Natural killer cell (primary cell): Measurements from ENCODE around the gene USP24. TPM values are rescaled to one million over a fixed set of nuclear protein-coding genes. Genes with fewer than 3 reads are reported as not detected.
A peak's percentile ranks its signal among the peaks of the same experiment; 100 is the strongest.

Source experiments
- ATAC-seq, 3 donors: fragments of 150-1000 bp in 2 of 3; fragments of 200-7000 bp in 1 of 3; cut with Tn5 transposase; 1 replicate in 1 of 3; 2 replicates in 2 of 3; pipeline ENCODE4 v1.10.0; 2021; ENCODE audit warnings: mild to moderate bottlenecking in 2 of 3, moderate library complexity in 2 of 3
- DNase-seq, 2 donors: peaks; one replicate each; pipeline versions ENCODE4 v3.0.0 to v3.0.0-alpha.2; 2013 to 2021; ENCODE audit warnings: mixed read lengths in 1 of 2
- H3K27ac ChIP-seq: one replicate; pipeline ENCODE4 v1.5.1; 2013; ENCODE audit warnings: mild to moderate bottlenecking, low read length
- H3K27me3 ChIP-seq: one replicate; pipeline ENCODE4 v1.6.1; 2013; ENCODE audit warnings: low read length; ENCODE audit not compliant: control insufficient read depth, insufficient read depth
- H3K36me3 ChIP-seq: one replicate; pipeline ENCODE4 v1.6.1; 2013; ENCODE audit warnings: low read length; ENCODE audit not compliant: control insufficient read depth, insufficient read depth
- H3K4me1 ChIP-seq: one replicate; pipeline ENCODE4 v1.6.1; 2013; ENCODE audit warnings: low read length; ENCODE audit not compliant: control insufficient read depth, insufficient read depth
- H3K4me3 ChIP-seq: one replicate; pipeline ENCODE4 v1.5.1; 2013; ENCODE audit warnings: low read length
- H3K9me3 ChIP-seq: one replicate; pipeline ENCODE4 v1.6.1; 2013; ENCODE audit warnings: low read length; ENCODE audit not compliant: control insufficient read depth, insufficient read depth
- H3K27ac Mint-ChIP-seq, 2 donors: one replicate each; pipeline ENCODE4 v1.8.0; 2022; ENCODE audit warnings: mild to moderate bottlenecking in 2 of 2, mixed read lengths in 2 of 2, moderate library complexity in 1 of 2
- H3K27me3 Mint-ChIP-seq, 2 donors: one replicate each; pipeline ENCODE4 v1.8.0; 2022; ENCODE audit warnings: low read depth in 2 of 2, mixed read lengths in 2 of 2
- H3K36me3 Mint-ChIP-seq: one replicate; pipeline ENCODE4 v1.8.0; 2022; ENCODE audit warnings: mixed read lengths
- H3K4me1 Mint-ChIP-seq, 2 donors: one replicate each; pipeline ENCODE4 v1.8.0; 2022; ENCODE audit warnings: mixed read lengths in 2 of 2
- H3K4me3 Mint-ChIP-seq: one replicate; pipeline ENCODE4 v1.8.0; 2022; ENCODE audit warnings: mild to moderate bottlenecking, moderate library complexity, mixed read lengths
- H3K9me3 Mint-ChIP-seq, 2 donors: one replicate each; pipeline ENCODE4 v1.8.0; 2022; ENCODE audit warnings: mixed read lengths in 2 of 2
- CTCF ChIP-seq: fragments of 200-600 bp; IDR thresholded peaks from one replicate; pipeline ENCODE4 v1.8.0; 2022; ENCODE audit warnings: antibody characterized with exemption
- WGBS: methylation state at CpG from one replicate; pipeline ENCODE4 v1.1.7; 2013; ENCODE audit warnings: missing lambda C conversion rate; ENCODE audit not compliant: insufficient coverage; 5-methylcytosine and 5-hydroxymethylcytosine counted together
- intact Hi-C: fragments of 100-400 bp; cut with micrococcal nuclease; formaldehyde crosslinking; loops from one replicate; pipeline ENCODE4 v1.14.2; 2022
- total RNA-seq, 4 donors: library from RNA; stranded (reverse); fragments of 120-200 nt in 1 of 4; gene quantifications; one replicate each; pipeline versions ENCODE4 v1.2.3 to v1.2.4, GENCODE V29; 2013 to 2022

The USP24 gene
- total RNA-seq, 3 donors from 2014 or later (not counting 1 experiment from before 2014, with no cell fraction given) = 155 TPM

DNA sequence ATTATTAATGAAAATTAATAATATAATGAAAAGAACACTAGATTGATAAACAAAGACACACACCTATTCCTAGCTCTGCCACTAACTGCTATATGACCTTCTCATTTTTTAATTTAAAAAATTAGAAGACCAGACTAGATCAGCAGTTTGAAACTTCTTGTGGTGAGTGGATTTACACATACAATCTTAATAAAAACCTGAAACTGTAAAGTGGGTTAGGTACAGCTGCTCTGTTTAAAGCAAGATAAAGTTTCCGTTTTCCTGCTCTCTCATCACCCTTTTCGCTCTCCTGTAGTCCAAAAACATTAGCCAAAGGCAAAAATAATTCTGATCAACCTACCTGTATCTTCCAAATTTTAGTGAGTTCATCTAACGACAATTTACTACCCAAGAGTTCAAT lies 58.6 kb downstream of the USP24 start:
- Mint-ChIP-seq H3K9me3 (no peaks in the 10 kb centered on the region), H3K36me3 (peaks cover 18% of the 10 kb centered on the region), H3K4me3 (no peak overlapping the region), H3K4me1 (peaks cover 3 to 11% of the 10 kb centered on the region in 2 donors), H3K27me3 (no peaks in the 10 kb centered on the region), H3K27ac (no peak overlapping the region)
- no peak for DNase-seq
- no peak for ATAC-seq
- 96% methylated on average over 2 of the region's 3 CpGs for whole genome bisulfite sequencing
- no peak for TF ChIP-seq CTCF
- Histone ChIP-seq H3K4me3 (no peak overlapping the region), H3K4me1 (peaks cover 4% of the 10 kb centered on the region), H3K36me3 (peaks cover 80% of the 10 kb centered on the region), H3K27me3 (no peaks in the 10 kb centered on the region), H3K27ac (no peak overlapping the region), H3K9me3 (no peaks in the 10 kb centered on the region)
- intact Hi-C loops = no loop called here

- H3K4me3 Mint-ChIP-seq = no peak overlapping the region
- H3K36me3 ChIP-seq = peaks cover 78% of the 10 kb centered on the region
Measured at GRCh38 chr1:55156093-55156492, 59.1 kb downstream of the USP24 start.

DNA sequence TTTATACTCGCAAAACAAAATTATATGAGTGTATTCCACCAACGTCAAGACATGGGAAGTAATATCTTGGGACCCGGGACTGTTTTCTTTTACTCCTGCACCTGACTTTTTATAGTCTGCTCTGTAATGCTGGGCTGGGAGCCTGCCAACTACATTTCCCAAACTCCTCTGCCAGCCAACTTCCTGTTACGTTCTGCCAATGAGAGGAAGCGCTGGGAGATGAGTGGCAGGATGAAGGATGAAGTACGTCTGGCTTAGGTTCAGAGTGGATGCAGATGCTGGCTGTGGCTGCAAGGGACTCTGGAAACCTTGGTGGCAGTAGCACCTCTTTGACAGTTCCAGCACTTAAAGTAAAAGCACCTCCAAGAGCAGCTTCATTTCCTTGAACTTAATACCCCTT lies 59.6 kb downstream of the USP24 start:
- ATAC-seq = no peak
- H3K36me3 Mint-ChIP-seq = peaks cover 18% of the 10 kb centered on the region
- H3K36me3 ChIP-seq = peaks cover 73% of the 10 kb centered on the region

More at GRCh38 chr1:55156093-55156492, 59.1 kb downstream of the USP24 start:
- H3K9me3 Mint-ChIP-seq = no peaks in the 10 kb centered on the region
- Histone ChIP-seq H3K9me3 (no peaks in the 10 kb centered on the region), H3K27ac (no peak overlapping the region), H3K4me1 (peaks cover 8% of the 10 kb centered on the region), H3K27me3 (no peaks in the 10 kb centered on the region), H3K4me3 (no peak overlapping the region)
- no peaks in the 10 kb centered on the region for H3K27me3 Mint-ChIP-seq
- H3K4me1 Mint-ChIP-seq = peaks cover 8 to 16% of the 10 kb centered on the region in 2 donors
- ATAC-seq (no peak), DNase-seq (no peak)
- TF ChIP-seq CTCF = no peak
- peaks cover 18% of the 10 kb centered on the region for H3K36me3 Mint-ChIP-seq
- H3K27ac Mint-ChIP-seq = peak overlapping the region; percentile 14 to 49
- intact Hi-C loops = no loop called here

More for the DNA sequence above, 59.6 kb downstream of the USP24 start:
- H3K4me3 Mint-ChIP-seq = no peak overlapping the region
- peaks cover 13 to 18% of the 10 kb centered on the region in 2 donors for H3K4me1 Mint-ChIP-seq
- WGBS = 83% methylated on average over 4 of the region's 6 CpGs
- peak overlapping the region in 1 of 2 donors; percentile 49 for H3K27ac Mint-ChIP-seq
- H3K4me1 ChIP-seq = peaks cover 8% of the 10 kb centered on the region
- H3K9me3 Mint-ChIP-seq = no peaks in the 10 kb centered on the region
- H3K9me3 ChIP-seq = no peaks in the 10 kb centered on the region
- H3K27ac ChIP-seq = no peak overlapping the region
- no peaks in the 10 kb centered on the region for H3K27me3 Mint-ChIP-seq
- H3K27me3 ChIP-seq = no peaks in the 10 kb centered on the region
- intact Hi-C loops = no loop called here
- peak in 1 of 2 donors; percentile 20 for DNase-seq
- no peak overlapping the region for H3K4me3 ChIP-seq
- no peak for TF ChIP-seq CTCF
